ENCODE data around the gene TIE1.

TIE1 gene

DNA sequence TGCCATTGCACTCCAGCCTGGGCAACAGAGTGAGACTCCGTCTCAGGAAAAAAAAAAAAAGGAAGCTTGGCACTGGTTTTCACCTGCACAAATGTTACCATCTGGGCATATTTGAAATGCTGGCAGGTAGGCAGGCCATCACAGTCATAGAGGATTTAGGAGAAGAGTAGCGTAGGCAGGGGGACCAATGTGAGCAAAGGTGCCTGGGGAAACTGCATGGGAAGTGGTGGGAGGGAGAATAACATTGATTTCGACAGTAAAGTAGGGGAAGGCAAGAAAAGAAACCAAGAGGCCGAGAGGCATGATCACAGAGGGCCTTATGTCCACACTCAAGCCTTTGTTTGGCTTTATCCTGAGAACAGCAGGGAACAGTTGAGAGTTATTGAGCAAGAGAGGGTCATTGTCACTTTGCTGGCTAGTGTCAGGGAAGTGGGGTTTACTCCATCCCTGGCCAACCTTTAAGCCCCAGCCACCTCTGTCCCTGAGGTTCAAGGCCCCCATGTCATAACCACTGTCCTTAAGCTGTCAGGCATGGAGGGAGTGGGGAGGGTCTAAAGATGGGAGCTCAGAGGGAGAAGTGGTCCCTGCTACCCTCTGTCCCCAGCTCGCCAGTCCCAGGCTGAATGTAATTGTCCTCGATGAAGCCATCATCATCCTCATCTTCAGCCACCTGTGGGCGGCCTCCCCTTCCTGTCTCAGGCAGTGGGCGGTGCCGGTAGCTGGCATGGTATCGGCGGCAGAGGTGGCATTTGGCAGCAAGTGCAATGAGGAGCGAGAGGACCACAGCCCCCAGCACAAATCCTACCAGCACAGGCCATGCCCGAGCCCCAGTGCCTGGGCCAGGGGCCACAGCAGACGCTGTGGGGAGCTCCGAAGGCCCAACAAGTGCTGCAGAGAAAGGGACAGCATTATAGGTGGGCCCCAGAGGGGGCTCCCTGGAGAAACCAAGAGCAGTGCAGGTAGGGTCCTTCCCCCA, 18.3 kb upstream of the TIE1 start:
- H3K27me3 Mint-ChIP-seq: peaks cover 6% of the 10 kb centered on the region
- DNase-seq (no peak), ATAC-seq (no peak)
- no peaks in the 10 kb centered on the region for H3K36me3 Mint-ChIP-seq (ENCODE audit: low read depth)
- no peak overlapping the region for H3K4me3 Mint-ChIP-seq
- no peaks in the 10 kb centered on the region for H3K9me3 Mint-ChIP-seq
- no peaks in the 10 kb centered on the region for H3K4me1 Mint-ChIP-seq
- no peak overlapping the region for H3K27ac Mint-ChIP-seq

DNA sequence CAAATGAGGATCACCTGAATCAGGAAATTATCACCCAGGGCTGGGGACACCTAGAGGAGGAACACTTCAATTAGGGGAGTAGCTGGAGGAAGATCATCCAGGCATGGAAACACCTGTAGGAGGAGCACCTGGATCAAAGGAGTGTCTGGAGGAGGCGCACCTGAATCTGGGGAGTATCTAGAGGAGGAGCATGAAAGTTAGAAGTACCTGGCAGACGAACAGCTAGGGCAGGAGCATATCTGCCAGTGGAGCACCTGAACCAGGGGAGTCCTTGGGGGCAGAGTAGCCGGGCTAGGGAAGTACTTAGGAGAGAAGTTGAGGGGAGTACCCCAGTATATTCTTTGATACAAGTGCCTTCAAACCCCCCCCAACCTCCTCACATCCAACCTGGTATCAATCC, 16.7 kb upstream of the TIE1 start:
- DNase-seq (no peak), ATAC-seq (no peak)
- Mint-ChIP-seq H3K4me1 (no peaks in the 10 kb centered on the region), H3K27ac (no peak overlapping the region), H3K9me3 (no peaks in the 10 kb centered on the region), H3K27me3 (peaks cover 6% of the 10 kb centered on the region), H3K4me3 (no peak overlapping the region), H3K36me3 (ENCODE audit: low read depth) (no peaks in the 10 kb centered on the region)

DNA sequence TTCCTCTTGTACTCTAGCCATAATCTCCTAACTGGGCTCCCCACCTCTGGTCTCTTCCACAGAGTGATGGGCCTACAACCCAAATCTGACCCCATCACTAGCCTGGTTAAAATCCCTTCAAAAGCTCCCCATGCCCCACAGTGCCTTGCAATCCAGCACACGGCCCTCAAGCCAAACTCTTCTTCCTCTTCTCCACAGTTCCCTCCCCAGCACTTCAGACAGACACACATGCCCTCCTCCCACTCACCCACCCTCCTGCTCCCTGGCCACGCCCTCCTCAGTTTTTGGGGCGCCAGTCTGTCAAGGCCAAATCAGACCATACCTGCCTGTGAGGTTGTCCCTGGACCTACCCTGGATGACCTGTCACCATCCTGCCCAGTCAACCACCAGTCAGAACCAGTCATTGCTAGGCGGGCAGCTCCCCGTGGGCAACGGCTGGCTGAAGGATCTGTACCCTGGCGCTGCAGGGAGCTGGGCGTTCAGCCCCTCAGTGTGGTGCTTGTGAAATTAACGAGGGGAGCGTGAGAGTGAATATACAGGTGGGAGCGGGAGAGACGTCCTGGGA, 16.2 kb upstream of the TIE1 start:
- peaks cover 6% of the 10 kb centered on the region for H3K27me3 Mint-ChIP-seq
- no peak for ATAC-seq
- no peak for DNase-seq
- no peaks in the 10 kb centered on the region for H3K36me3 Mint-ChIP-seq (ENCODE audit: low read depth)
- no peak overlapping the region for H3K27ac Mint-ChIP-seq
- no peak overlapping the region for H3K4me3 Mint-ChIP-seq
- H3K4me1 Mint-ChIP-seq: no peaks in the 10 kb centered on the region
- H3K9me3 Mint-ChIP-seq: no peaks in the 10 kb centered on the region

DNA sequence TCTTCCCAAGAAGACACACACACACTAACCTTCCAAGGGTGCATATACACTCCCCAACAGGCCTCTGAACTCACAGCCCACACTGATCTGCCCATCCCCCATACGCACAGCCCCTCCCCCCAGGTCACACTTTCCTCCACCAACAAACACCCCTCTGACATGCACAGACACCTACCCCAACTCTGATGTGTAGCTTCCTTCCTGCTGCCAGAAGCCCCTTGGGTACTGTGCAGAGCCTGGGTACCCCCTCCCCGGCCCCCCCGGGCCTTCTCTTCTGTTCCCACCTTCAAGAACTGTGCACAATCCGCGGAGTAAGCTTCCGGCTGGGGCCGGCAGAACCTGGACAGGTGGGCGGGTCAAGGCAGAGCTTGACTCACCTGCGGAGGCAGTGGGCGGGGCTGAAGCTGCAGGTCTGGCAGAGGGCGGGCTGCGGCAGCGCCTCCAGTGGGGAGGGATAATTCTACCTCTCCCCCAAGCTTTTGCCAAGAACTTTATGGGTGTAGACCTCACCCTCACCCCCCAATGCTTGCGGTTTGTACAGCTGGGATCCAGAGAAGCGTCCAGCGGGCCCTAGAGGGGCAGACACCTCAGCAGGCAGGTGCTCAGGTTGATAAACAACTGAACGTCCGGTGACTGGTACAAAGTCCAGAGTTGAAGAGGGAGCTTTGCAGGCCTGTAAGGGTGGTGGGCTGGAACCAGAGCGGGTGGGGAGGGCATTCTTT, 15.4 kb upstream of the TIE1 start, which contains the start of gene C1orf210:
Gene C1orf210 (minus strand): TSS at position 313 of the 722 bp plus-strand sequence. CDS start 2,311 bp downstream, outside the sequence.
- ATAC-seq (no peak), DNase-seq (no peak)
- Mint-ChIP-seq H3K27ac (no peak within 1 kb of the TSS), H3K9me3 (no peaks in the 10 kb centered on the region), H3K4me1 (no peaks in the 10 kb centered on the region), H3K27me3 (peaks cover 6% of the 10 kb centered on the region), H3K36me3 (ENCODE audit: low read depth) (no peaks in the 10 kb centered on the region), H3K4me3 (no peak within 1 kb of the TSS)

DNA sequence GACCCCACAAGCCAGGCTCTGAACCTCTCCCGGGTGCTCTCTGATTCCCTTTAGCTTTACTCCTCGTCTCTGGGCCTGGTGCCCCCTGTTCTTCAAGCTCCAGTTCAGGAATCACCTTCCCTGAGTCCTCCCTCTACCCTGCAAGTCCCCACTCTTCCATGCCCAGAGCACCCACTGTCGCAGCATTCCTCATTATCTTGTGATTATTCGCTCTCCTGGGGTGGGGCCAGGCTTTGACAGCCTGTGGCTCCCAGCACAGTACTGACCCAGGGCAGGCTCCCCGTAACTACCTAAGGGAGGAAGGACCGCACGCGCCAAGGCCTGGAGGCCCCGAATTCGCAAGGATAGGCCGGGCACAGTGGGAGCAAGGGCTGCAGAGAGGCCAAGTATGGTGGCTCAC, 14.7 kb upstream of the TIE1 start:
- Mint-ChIP-seq H3K4me1 (no peaks in the 10 kb centered on the region), H3K27ac (no peak overlapping the region), H3K27me3 (peaks cover 6% of the 10 kb centered on the region), H3K9me3 (no peaks in the 10 kb centered on the region), H3K4me3 (no peak overlapping the region), H3K36me3 (ENCODE audit: low read depth) (no peaks in the 10 kb centered on the region)
- DNase-seq (no peak), ATAC-seq (no peak)

DNA sequence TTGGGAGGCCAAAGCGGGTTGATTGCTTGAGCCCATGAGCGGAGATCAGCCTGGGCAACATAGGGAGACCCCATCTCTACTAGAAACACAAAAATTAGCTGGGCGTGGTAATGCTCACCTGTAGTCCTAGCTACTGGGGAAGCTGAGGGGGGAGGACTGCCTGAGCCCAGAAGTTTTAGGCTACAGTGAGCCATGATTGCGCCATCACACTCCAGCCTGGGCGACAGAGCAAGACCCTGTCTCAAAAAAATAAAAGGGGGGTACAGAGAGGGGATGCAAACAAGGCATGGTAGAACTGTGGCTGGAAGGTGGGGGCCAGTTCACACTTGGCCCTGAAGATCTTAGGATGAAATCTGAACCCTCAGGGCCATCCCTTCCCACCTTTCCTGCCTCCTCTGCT, 14.2 kb upstream of the TIE1 start:
- ATAC-seq (no peak), DNase-seq (no peak)
- no peak overlapping the region for H3K27ac Mint-ChIP-seq
- H3K36me3 Mint-ChIP-seq (ENCODE audit: low read depth): no peaks in the 10 kb centered on the region
- no peak overlapping the region for H3K4me3 Mint-ChIP-seq
- no peaks in the 10 kb centered on the region for H3K4me1 Mint-ChIP-seq
- no peaks in the 10 kb centered on the region for H3K9me3 Mint-ChIP-seq
- peaks cover 6% of the 10 kb centered on the region for H3K27me3 Mint-ChIP-seq

DNA sequence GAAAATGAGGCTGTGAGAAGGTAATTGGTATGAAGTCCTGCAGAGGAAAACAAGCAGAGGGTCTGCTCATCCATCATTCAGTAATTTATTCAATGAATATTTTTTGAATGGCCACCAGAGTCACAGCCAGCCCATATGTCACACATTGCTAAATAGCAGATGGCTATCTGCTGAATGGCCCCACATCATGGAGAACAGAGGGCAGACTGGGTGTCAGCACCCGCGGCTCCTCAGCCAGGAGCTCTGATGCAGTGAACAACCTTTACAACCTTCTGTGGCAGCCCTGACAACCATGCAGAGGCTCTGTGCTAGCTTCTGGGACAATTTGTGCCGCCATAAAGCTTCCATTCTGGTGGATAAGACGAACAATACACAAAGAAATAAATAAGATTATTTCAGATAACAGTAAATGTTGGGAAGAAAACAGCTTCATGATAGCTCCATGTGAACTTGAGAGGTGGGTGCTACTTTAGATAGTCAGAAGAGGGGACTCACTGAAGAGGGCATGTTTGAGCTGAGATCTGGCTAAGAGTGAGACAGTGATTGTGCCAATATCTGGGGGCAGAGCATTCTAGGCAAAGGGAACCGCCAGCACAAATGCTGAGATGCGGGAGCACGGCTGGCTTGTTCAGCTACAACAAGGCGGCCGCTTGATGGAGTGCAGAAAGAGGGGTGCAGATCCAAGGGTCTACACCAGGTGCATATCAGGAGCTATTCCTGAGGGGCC, 12.6 kb upstream of the TIE1 start:
- ATAC-seq (no peak), DNase-seq (no peak)
- Mint-ChIP-seq H3K9me3 (no peaks in the 10 kb centered on the region), H3K27me3 (peaks cover 6% of the 10 kb centered on the region), H3K4me3 (no peak overlapping the region), H3K4me1 (no peaks in the 10 kb centered on the region), H3K27ac (no peak overlapping the region), H3K36me3 (ENCODE audit: low read depth) (no peaks in the 10 kb centered on the region)

DNA sequence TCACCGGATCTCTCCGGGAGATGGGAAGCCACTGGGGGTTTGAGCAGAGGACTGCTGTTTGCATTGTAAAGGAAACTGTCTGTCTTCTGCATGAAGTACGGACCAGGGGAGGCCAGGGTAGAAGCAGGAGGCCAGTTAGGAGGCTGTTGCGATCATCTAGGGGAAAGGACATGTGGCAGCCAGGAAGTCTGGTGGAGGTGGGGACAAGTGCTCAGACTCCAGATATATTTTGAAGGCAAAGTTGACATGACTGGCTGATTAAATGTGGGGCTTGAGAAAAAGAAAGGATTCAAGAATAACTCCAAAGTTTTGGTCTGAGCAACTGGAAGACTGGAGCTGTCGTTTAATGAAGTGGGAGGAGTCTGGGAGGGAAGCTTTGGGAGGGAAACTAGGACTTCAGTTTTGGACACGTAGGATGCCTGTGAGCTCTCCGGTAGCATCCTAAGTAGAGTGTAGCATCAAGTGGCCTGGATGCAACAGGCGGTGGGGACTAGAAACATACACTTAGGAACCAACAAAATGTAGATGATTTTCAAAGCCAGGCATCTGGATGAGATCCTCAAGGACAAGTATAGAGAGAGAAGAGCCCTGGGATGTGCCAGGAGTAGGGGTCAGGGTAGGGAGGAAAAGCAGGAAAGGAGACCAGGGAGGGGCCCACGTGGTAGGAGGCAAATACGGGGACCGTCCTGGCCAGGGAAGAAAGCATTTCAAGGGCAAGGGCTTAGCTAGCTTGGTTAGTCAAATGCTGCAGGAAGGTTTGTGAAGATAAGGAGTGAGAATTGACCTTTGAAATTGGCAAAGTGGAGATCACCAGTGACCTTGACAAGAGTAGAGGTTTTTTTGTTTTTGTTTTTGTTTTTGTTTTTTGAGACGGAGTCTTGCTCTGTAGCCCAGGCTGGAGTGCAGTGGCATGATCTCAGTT, 11.7 kb upstream of the TIE1 start:
- Mint-ChIP-seq H3K4me1 (no peaks in the 10 kb centered on the region), H3K27ac (no peak overlapping the region), H3K4me3 (no peak overlapping the region), H3K36me3 (ENCODE audit: low read depth) (no peaks in the 10 kb centered on the region), H3K27me3 (peaks cover 6% of the 10 kb centered on the region), H3K9me3 (no peaks in the 10 kb centered on the region)
- ATAC-seq: no peak
- no peak for DNase-seq

DNA sequence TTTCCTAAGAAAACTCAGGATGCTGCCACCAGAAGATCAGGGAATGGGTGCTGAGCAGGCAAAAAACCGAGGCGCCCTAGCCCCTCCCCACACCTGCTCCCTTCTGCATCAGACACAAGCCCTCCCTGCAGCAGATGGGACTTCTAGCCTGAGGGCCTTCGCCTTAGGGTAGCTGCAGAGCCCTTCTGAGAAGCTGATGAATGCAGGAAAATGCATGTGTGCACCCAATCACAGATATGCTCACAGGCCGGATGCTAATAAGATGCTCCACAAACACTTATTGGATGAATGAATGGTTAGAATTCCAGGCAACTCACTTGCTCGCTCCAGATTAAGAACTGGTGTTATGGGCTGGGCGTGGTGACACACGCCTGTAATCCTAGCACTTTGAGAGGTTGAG, 8.6 kb upstream of the TIE1 start:
- no peak overlapping the region for H3K4me3 Mint-ChIP-seq
- DNase-seq (no peak), ATAC-seq (no peak)
- H3K27ac Mint-ChIP-seq: no peak overlapping the region
- peaks cover 2% of the 10 kb centered on the region for H3K27me3 Mint-ChIP-seq
- no peaks in the 10 kb centered on the region for H3K9me3 Mint-ChIP-seq
- H3K36me3 Mint-ChIP-seq (ENCODE audit: low read depth): no peaks in the 10 kb centered on the region
- peaks cover 12% of the 10 kb centered on the region for H3K4me1 Mint-ChIP-seq

DNA sequence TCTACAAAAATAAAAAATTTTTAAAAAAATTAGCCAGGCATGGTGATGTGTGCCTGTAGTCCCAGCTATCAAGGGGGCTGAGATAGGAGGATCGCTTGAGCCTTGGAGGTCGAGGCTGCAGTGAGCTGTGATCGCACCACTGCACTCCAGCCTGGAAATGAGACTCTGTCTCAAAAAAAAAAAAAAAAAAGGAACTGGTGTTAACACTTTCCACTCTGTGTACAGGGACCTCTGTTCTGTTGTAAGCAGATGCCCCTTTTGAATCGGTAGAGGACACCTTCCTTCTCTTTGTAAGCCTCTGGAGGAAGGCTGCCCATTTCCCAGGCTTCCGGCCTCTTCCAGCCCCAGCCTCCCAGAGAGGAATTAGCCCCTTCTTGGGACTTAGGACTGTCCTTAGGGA, 8.1 kb upstream of the TIE1 start:
- ATAC-seq (no peak), DNase-seq (no peak)
- no peak overlapping the region for H3K27ac Mint-ChIP-seq
- H3K9me3 Mint-ChIP-seq: no peaks in the 10 kb centered on the region
- no peak overlapping the region for H3K4me3 Mint-ChIP-seq
- H3K27me3 Mint-ChIP-seq: no peaks in the 10 kb centered on the region
- H3K4me1 Mint-ChIP-seq: peaks cover 12% of the 10 kb centered on the region
- H3K36me3 Mint-ChIP-seq (ENCODE audit: low read depth): no peaks in the 10 kb centered on the region

DNA sequence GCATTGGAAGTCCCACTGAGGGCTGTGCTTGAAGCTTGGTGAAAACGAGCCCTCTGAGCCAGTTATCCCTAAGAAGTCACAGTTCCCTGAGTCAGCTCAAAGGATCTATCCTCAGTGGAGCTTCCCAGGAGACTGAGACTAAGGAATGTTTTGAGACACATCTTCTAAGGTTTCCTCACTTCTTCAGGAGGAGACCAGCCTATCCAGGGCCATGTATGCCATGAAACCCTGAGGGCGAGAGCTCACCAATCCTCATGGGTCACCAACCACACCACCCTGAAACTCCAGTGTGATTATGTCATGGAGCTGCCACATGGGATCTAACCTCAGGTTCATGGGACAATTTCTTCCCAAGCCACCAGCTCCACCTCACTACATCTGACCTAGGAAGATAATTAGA, 7.6 kb upstream of the TIE1 start:
- Mint-ChIP-seq H3K36me3 (ENCODE audit: low read depth) (no peaks in the 10 kb centered on the region), H3K4me3 (no peak overlapping the region), H3K27ac (no peak overlapping the region), H3K4me1 (peaks cover 12% of the 10 kb centered on the region), H3K9me3 (no peaks in the 10 kb centered on the region), H3K27me3 (no peaks in the 10 kb centered on the region)
- no peak for ATAC-seq
- no peak for DNase-seq

DNA sequence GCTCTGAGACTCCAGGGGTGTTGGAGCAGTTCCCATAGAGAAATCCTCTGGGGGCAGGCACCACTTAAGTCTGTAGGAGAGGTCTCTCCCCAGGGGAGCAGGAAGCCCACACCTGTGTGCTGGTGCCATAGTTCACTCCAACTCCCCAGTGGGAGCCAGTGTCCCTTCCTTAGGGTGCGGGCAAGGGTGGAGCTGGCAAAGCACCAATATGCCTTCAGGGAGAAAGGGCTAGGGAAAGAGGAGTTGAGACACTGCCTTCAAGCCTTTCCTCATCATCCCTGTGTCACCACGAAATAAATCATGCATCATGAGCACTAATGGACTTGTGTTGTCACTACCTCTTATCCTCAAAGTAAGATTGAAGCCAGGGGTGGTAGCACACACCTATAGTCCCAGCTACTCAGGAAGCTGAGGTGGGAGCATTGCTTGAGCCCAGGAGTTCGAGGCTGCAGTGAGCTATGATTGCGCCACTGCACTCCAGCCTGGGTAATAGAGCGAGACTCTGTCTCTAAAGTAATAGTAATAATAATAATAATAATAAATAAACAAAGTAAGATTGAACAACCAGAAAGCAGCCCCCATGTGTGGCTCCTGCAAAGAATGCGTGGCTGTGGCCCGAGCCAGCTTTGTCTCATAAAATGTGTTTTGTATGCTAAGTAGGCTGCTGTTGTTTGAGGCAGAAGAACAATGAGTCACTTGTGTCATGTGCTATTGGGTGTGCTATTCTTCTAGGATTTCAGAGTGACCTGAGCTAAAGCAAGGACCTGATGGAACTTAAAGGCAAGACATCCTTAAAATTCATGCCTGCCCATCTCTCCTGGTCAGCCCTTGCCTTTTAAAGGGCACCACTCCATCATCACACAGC, 6.7 kb upstream of the TIE1 start:
- DNase-seq (no peak), ATAC-seq (no peak)
- Mint-ChIP-seq H3K4me3 (no peak overlapping the region), H3K27me3 (no peaks in the 10 kb centered on the region), H3K4me1 (peaks cover 12% of the 10 kb centered on the region), H3K9me3 (no peaks in the 10 kb centered on the region), H3K36me3 (ENCODE audit: low read depth) (no peaks in the 10 kb centered on the region), H3K27ac (no peak overlapping the region)

DNA sequence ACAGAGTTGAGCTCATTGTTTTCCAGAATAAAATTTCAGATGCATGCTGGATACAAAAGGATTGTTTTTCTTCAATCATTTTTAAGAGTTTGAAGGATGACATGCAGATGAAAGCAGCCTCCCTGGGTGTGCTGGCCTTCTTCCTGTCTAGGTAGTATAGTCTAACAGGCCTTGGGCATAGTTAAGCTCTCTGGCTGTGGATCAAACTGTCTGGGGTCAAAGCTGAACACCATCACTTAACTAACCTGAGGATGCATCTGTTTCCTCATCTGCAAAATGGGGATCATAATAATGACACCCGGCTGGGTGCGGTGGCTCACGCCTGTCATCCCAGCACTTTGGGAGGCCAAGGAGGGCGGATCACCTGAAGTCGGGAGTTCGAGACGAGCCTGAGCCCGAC, 6.0 kb upstream of the TIE1 start:
- Mint-ChIP-seq H3K4me1 (peaks cover 12% of the 10 kb centered on the region), H3K27me3 (no peaks in the 10 kb centered on the region), H3K9me3 (no peaks in the 10 kb centered on the region), H3K4me3 (no peak overlapping the region), H3K27ac (no peak overlapping the region), H3K36me3 (ENCODE audit: low read depth) (no peaks in the 10 kb centered on the region)
- ATAC-seq: no peak
- DNase-seq: no peak

All from activated naive CD8-positive, alpha-beta T cell treated with anti-CD3 and anti-CD28 coated beads, Interleukin-2, amount 50 U/mL, for 24 hours (primary cell).